Trophoblast cell (in vitro differentiated cells and primary cell): Measurements from ENCODE around the gene SLC22A23.

Source experiments
- DNase-seq, 2 donors: peaks; one replicate each; pipeline ENCODE4 v3.0.0-alpha.2; 2016
- H2AFZ ChIP-seq: 2 replicates; pipeline ENCODE4 v1.6.1; 2013; ENCODE audit warnings: low read length, moderate library complexity, mild to moderate bottlenecking; ENCODE audit not compliant: insufficient read depth, poor library complexity
- H2AK5ac ChIP-seq: 2 replicates; pipeline ENCODE4 v1.6.1; 2013; ENCODE audit warnings: mild to moderate bottlenecking, low read length
- H2BK120ac ChIP-seq: 2 replicates; pipeline ENCODE4 v1.6.1; 2013; ENCODE audit warnings: low read length, mild to moderate bottlenecking, moderate library complexity; ENCODE audit not compliant: insufficient read depth, poor library complexity
- H2BK12ac ChIP-seq: 2 replicates; pipeline ENCODE4 v1.6.1; 2013; ENCODE audit warnings: mild to moderate bottlenecking, low read length, moderate library complexity
- H2BK5ac ChIP-seq: 2 replicates; pipeline ENCODE4 v1.6.1; 2013; ENCODE audit warnings: low read length, low read depth, moderate library complexity, mild to moderate bottlenecking; ENCODE audit not compliant: poor library complexity
- H3K14ac ChIP-seq: 2 replicates; pipeline ENCODE4 v1.6.1; 2013; ENCODE audit warnings: mild to moderate bottlenecking, low read length
- H3K18ac ChIP-seq: 2 replicates; pipeline ENCODE4 v1.6.1; 2013; ENCODE audit warnings: mild to moderate bottlenecking, low read length
- H3K23ac ChIP-seq: 2 replicates; pipeline ENCODE4 v1.6.1; 2013; ENCODE audit warnings: low read length
- H3K27ac ChIP-seq: 2 replicates; pipeline ENCODE4 v1.5.1; 2013; ENCODE audit warnings: low read depth, mild to moderate bottlenecking, inconsistent platforms, low read length, moderate library complexity
- H3K27me3 ChIP-seq: 2 replicates; pipeline ENCODE4 v1.6.1; 2013; ENCODE audit warnings: inconsistent platforms, mild to moderate bottlenecking, low read length, moderate library complexity; ENCODE audit not compliant: insufficient read depth
- H3K36me3 ChIP-seq, 2 experiments: 1 replicate in 1 of 2; 2 replicates in 1 of 2; pipeline ENCODE4 v1.6.1; 2013; ENCODE audit warnings: low read length in 2 of 2, mild to moderate bottlenecking in 2 of 2, moderate library complexity in 1 of 2; ENCODE audit not compliant: insufficient read depth in 2 of 2, control insufficient read depth in 1 of 2
- H3K4ac ChIP-seq: 2 replicates; pipeline ENCODE4 v1.6.1; 2013; ENCODE audit warnings: low read depth, mild to moderate bottlenecking, low read length, moderate library complexity
- H3K4me1 ChIP-seq, 2 experiments: 1 replicate in 1 of 2; 2 replicates in 1 of 2; pipeline ENCODE4 v1.6.1; 2013; ENCODE audit warnings: low read length in 2 of 2, mild to moderate bottlenecking in 2 of 2, moderate library complexity in 1 of 2; ENCODE audit not compliant: insufficient read depth in 2 of 2, control insufficient read depth in 1 of 2
- H3K4me2 ChIP-seq: 2 replicates; pipeline ENCODE4 v1.6.1; 2013; ENCODE audit warnings: inconsistent platforms, mild to moderate bottlenecking, low read length, moderate library complexity
- H3K4me3 ChIP-seq: 2 replicates; pipeline ENCODE4 v1.5.1; 2013; ENCODE audit warnings: mild to moderate bottlenecking, low read depth, low read length, inconsistent platforms
- H3K79me1 ChIP-seq: one replicate; pipeline ENCODE4 v1.6.1; 2013; ENCODE audit warnings: low read length
- H3K79me2 ChIP-seq: 2 replicates; pipeline ENCODE4 v1.6.1; 2013; ENCODE audit warnings: low read length, mild to moderate bottlenecking; ENCODE audit not compliant: control insufficient read depth, insufficient read depth, poor library complexity
- H3K9ac ChIP-seq: 2 replicates; pipeline ENCODE4 v1.6.1; 2013; ENCODE audit warnings: mild to moderate bottlenecking, low read length
- H3K9me3 ChIP-seq: 2 replicates; pipeline ENCODE4 v1.6.1; 2013; ENCODE audit warnings: low read depth, mild to moderate bottlenecking, control low read depth, inconsistent platforms, low read length; ENCODE audit not compliant: insufficient read depth
- H4K12ac ChIP-seq: 2 replicates; pipeline ENCODE4 v1.6.1; 2013; ENCODE audit warnings: low read depth, mild to moderate bottlenecking, low read length, moderate library complexity
- H4K8ac ChIP-seq: 2 replicates; pipeline ENCODE4 v1.6.1; 2013; ENCODE audit warnings: low read depth, mild to moderate bottlenecking, low read length, moderate library complexity
- H4K91ac ChIP-seq: one replicate; pipeline ENCODE4 v1.6.1; 2013; ENCODE audit warnings: low read depth, mild to moderate bottlenecking, low read length, moderate library complexity
- WGBS: extraction: QIAGEN DNeasy Blood & Tissue Kit; methylation state at CpG from one replicate; pipeline ENCODE4 v1.1.7; 2013; ENCODE audit warnings: missing lambda C conversion rate; ENCODE audit not compliant: insufficient read length, insufficient coverage; ENCODE audit errors: extremely low coverage; 5-methylcytosine and 5-hydroxymethylcytosine counted together

SLC22A23 gene

DNA sequence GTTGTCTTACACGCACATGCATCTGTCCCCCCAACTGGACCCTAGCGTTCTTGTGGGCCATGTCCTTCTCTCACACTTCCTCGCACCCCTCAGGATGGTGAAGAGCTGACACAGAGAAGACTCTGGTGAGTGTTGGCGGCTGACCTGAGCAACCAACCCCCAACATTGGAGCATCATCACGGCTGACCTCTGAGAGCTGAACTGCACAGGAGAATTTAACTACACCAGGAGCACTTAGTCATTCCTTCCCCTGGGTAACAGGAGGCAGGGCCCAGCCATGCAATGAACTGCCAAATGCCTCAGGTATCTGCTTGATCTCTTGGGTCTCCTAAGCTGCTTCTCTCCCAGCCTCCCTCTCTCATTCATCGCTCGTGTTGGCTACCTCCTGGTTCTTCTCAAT is 109.6 kb downstream of the SLC22A23 start:
- H4K12ac ChIP-seq, result no peak overlapping the region
- no peak overlapping the region for H3K14ac ChIP-seq
- H4K91ac ChIP-seq, result no peak overlapping the region
- no peaks in the 10 kb centered on the region for H3K79me1 ChIP-seq
- H3K79me2 ChIP-seq, result no peaks in the 10 kb centered on the region
- H2BK5ac ChIP-seq, result no peak overlapping the region
- no peak overlapping the region for H2AFZ ChIP-seq
- H3K18ac ChIP-seq, result peak overlapping the region; percentile 25
- H3K4me3 ChIP-seq, result no peak overlapping the region
- no peak overlapping the region for H3K9ac ChIP-seq
- no peak overlapping the region for H3K4ac ChIP-seq
- WGBS, result no CpG with 5 or more reads among the region's 7 CpGs
- H2AK5ac ChIP-seq, result no peak overlapping the region
- H3K4me1 ChIP-seq, result peaks cover 5 to 12% of the 10 kb centered on the region in 2 experiments
- no peak overlapping the region for H2BK120ac ChIP-seq
- no peak overlapping the region for H3K4me2 ChIP-seq
- no peak overlapping the region for H4K8ac ChIP-seq
- H3K27ac ChIP-seq, result no peak overlapping the region
- no peak overlapping the region for H2BK12ac ChIP-seq
- H3K36me3 ChIP-seq, result peaks cover 0 to 4% of the 10 kb centered on the region in 2 experiments
- no peak overlapping the region for H3K23ac ChIP-seq
- no peaks in the 10 kb centered on the region for H3K27me3 ChIP-seq
- peak in 1 of 2 donors; percentile 27 for DNase-seq
- no peaks in the 10 kb centered on the region for H3K9me3 ChIP-seq

DNA sequence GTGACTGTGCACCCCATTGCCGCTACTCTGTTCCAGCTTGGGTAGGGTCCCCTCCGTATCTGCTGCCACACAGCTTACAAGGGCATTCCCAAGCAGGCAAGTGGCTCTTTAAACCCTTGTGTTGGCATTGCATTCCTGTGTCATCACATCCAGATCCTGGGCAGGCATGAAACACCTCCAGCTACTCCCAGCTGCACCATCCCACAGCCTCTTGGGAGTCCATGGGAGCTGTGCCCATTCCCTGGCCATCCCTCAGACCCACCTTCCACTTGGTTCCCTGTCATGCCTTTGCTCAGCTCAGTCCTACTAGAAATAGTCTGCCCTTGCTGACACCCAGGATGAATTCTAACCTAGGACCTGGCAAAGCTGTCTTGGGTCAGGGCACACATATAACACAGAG is 110.4 kb downstream of the SLC22A23 start:
- Histone ChIP-seq H3K4me2 (no peak overlapping the region), H4K12ac (no peak overlapping the region), H3K9me3 (no peaks in the 10 kb centered on the region), H2BK5ac (no peak overlapping the region), H3K27me3 (no peaks in the 10 kb centered on the region), H3K36me3 (peaks cover 0 to 4% of the 10 kb centered on the region in 2 experiments), H3K18ac (peak overlapping the region; percentile 26), H2AK5ac (no peak overlapping the region), H2AFZ (no peak overlapping the region), H3K9ac (no peak overlapping the region), H3K4me3 (no peak overlapping the region), H3K23ac (no peak overlapping the region), H4K8ac (no peak overlapping the region), H3K27ac (no peak overlapping the region), H3K79me1 (no peaks in the 10 kb centered on the region), H3K4ac (no peak overlapping the region), H3K79me2 (no peaks in the 10 kb centered on the region), H2BK120ac (no peak overlapping the region), H2BK12ac (no peak overlapping the region), H4K91ac (no peak overlapping the region), H3K14ac (no peak overlapping the region), H3K4me1 (peaks cover 5 to 12% of the 10 kb centered on the region in 2 experiments)
- no peak for DNase-seq
- WGBS, result no CpG with 5 or more reads among the region's 2 CpGs

DNA sequence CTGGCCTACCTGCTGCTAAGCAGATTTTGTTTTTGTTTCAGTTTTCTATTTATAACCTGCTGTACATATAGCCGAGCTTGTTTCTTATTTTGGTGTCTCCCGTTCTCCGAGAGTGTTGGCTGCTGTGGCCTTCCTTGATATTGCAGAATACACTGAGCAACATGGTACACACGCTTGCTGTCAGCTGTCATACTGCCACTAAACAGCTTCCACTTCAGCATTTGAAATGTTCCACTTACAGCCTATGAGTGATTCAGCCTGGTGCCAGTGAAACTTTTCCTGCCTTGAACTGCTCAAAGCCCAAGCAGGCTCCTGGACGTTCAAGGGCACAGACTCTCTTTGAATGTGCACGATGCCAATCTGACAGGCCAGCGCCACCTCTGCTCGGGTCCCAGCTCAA is 111.0 kb downstream of the SLC22A23 start:
- Histone ChIP-seq H3K4me3 (no peak overlapping the region), H3K4me1 (peaks cover 7 to 14% of the 10 kb centered on the region in 2 experiments), H3K9me3 (no peaks in the 10 kb centered on the region), H3K79me2 (no peaks in the 10 kb centered on the region), H2AK5ac (no peak overlapping the region), H3K4ac (no peak overlapping the region), H4K8ac (no peak overlapping the region), H4K91ac (no peak overlapping the region), H3K27me3 (no peaks in the 10 kb centered on the region), H3K79me1 (no peaks in the 10 kb centered on the region), H2AFZ (no peak overlapping the region), H3K4me2 (no peak overlapping the region), H3K27ac (no peak overlapping the region), H2BK12ac (no peak overlapping the region), H2BK120ac (no peak overlapping the region), H3K14ac (no peak overlapping the region), H3K18ac (no peak overlapping the region), H4K12ac (no peak overlapping the region), H2BK5ac (no peak overlapping the region), H3K36me3 (peaks cover 0 to 4% of the 10 kb centered on the region in 2 experiments), H3K23ac (no peak overlapping the region), H3K9ac (no peak overlapping the region)
- no CpG with 5 or more reads among the region's 8 CpGs for WGBS
- no peak for DNase-seq

DNA sequence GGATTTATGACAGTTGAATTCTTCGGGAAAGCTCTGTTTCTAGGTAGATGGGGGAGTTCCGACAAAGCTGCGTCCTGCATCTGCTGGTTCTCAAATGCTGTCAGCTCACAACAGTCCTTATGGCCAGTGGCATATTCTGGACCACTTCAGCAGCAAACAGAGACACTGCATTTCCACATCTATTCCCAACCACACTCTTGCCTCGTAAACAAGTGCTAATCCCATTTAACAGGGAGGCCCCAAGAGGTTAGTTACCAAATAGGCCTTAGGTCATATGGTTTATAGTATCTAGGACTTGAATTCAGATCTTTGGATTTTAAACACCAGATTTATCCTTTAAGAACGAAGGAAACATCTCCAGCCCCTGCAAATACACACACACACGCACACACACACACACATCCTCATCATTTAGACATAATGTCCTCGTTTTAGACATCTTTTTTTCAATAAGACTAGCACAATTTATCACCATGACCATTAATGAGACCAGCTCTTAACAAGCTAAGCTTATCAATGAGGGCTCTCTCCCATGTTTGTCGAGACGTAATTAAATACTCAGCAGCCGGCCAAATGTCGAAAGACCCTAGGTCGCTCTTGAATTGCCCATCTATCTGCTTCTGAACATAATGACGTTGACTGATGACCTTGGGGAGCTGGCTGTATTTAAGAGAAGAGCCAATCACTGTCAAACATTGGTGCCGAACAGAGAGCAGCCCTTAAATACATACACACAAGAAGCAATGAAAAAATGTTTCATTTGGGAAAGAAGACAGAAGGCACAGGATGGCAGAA is 113.6 kb downstream of the SLC22A23 start:
- Histone ChIP-seq H3K14ac (no peak overlapping the region), H4K8ac (no peak overlapping the region), H3K36me3 (peaks cover 0 to 4% of the 10 kb centered on the region in 2 experiments), H3K4ac (no peak overlapping the region), H2BK12ac (no peak overlapping the region), H2AFZ (no peak overlapping the region), H2AK5ac (no peak overlapping the region), H3K4me3 (no peak overlapping the region), H3K79me1 (peaks cover 2% of the 10 kb centered on the region), H3K18ac (no peak overlapping the region), H3K4me1 (peaks cover 15 to 24% of the 10 kb centered on the region in 2 experiments), H2BK120ac (no peak overlapping the region), H3K23ac (no peak overlapping the region), H4K91ac (no peak overlapping the region), H3K9ac (no peak overlapping the region), H3K4me2 (no peak overlapping the region), H3K27ac (no peak overlapping the region), H3K9me3 (no peaks in the 10 kb centered on the region), H3K27me3 (no peaks in the 10 kb centered on the region), H3K79me2 (no peaks in the 10 kb centered on the region), H4K12ac (no peak overlapping the region), H2BK5ac (no peak overlapping the region)
- no peak for DNase-seq
- no CpG with 5 or more reads among the region's 14 CpGs for WGBS
